Mammary epithelial cell (primary cell): ENCODE data around the gene THTPA.

Source experiments
- EZH2 ChIP-seq: IDR thresholded peaks from 2 replicates; pipeline ENCODE4 v1.6.1; 2012; ENCODE audit warnings: low read length, inconsistent platforms, borderline replicate concordance
- TF ChIP-seq, protein P1 (sequence below), 2 donors: IDR thresholded peaks in 1 of 2; conservative IDR thresholded peaks in 1 of 2; 2 replicates each; pipeline ENCODE4 v1.5.1; 2011 to 2012; ENCODE audit warnings: inconsistent platforms in 2 of 2, low read length in 2 of 2, mild to moderate bottlenecking in 2 of 2, control low read depth in 1 of 2, low read depth in 1 of 2; ENCODE audit not compliant: insufficient read depth in 1 of 2; ENCODE audit errors: extremely low read depth in 1 of 2

DNA sequence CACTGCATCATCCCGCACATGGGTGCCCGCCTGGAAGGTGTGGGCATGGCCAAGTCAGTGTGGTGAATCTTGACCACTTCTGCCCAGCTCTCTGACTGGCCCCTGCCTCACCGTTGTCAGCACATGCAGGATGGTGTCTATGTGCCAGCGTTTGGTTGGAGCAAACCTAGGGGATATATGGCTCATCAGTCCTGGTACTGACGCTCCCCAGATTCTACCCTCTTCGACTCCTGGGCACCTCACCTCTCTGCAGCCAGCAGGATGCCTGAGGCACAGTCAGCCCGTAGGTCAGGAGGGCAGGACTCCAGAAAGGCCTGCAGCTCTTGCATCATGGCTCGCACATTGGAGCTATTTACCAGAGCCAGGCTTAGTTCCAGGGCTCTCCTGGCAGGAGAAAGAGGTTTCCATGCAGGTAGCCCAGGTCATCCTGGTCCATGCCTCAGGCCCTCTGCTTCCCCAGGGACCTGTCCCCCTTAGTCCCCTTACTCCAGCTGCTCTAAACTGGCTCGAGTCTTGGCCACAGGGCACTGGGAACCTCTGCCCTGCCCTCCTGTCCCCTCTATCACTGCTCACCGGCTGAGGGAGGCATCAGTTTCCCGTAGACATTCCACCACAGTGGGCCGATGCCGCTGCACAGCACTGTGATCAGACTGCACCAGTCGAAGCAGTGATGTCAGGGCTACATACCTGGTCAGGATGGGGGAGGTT lies 7.6 kb downstream of the THTPA start:
- TF ChIP-seq, protein P1, sequence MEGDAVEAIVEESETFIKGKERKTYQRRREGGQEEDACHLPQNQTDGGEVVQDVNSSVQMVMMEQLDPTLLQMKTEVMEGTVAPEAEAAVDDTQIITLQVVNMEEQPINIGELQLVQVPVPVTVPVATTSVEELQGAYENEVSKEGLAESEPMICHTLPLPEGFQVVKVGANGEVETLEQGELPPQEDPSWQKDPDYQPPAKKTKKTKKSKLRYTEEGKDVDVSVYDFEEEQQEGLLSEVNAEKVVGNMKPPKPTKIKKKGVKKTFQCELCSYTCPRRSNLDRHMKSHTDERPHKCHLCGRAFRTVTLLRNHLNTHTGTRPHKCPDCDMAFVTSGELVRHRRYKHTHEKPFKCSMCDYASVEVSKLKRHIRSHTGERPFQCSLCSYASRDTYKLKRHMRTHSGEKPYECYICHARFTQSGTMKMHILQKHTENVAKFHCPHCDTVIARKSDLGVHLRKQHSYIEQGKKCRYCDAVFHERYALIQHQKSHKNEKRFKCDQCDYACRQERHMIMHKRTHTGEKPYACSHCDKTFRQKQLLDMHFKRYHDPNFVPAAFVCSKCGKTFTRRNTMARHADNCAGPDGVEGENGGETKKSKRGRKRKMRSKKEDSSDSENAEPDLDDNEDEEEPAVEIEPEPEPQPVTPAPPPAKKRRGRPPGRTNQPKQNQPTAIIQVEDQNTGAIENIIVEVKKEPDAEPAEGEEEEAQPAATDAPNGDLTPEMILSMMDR (conservative IDR thresholded peaks at IDR 0.05 in 1 of 2, IDR thresholded peaks at IDR 0.05 in 1 of 2; ENCODE audit: extremely low read depth in 1 of 2, insufficient read depth in 1 of 2, low read depth in 1 of 2, low read length in 2 of 2): no peak
- no peak for TF ChIP-seq EZH2
